Stimulated activated CD4-positive, alpha-beta T cell treated with anti-CD3 and anti-CD28 coated beads, Interleukin-2, amount 100 ng/mL, for 24 hours (primary cell): ENCODE data around the gene GON4L.
"Not testable (repeated sequence)": the region's sequence is repeated elsewhere in the genome, so short reads cannot be mapped to it uniquely, and the experiment has no call there.

Experiments used
- DNase-seq, 2 donors: peaks; one replicate each; pipeline ENCODE4 v3.0.0-alpha.2; 2020

Gene GON4L

GRCh38 chr1:155867766-155868165, 10.8 kb upstream of the GON4L start:
- no peak for DNase-seq

- no peak for DNase-seq
Measured at GRCh38 chr1:155864393-155864792, 7.4 kb upstream of the GON4L start.

GRCh38 chr1:155861896-155862295, 4.9 kb upstream of the GON4L start:
- no peak for DNase-seq

GRCh38 chr1:155860970-155861510, 4.0 kb upstream of the GON4L start:
- DNase-seq: no peak

- DNase-seq: peak; percentile 50 to 57
Measured at GRCh38 chr1:155859881-155860871, 3.2 kb upstream of the GON4L start.

GRCh38 chr1:155859234-155859829, 2.3 kb upstream of the GON4L start, which contains the start of gene SYT11:
Gene SYT11 (plus strand): TSS chr1:155859567. CDS start chr1:155859762, 195 bp downstream.
- DNase-seq: peak; percentile 95 to 97

GRCh38 chr1:155858800-155859233, 1.8 kb upstream of the GON4L start:
- DNase-seq: peak; percentile 31 to 46

- DNase-seq: no peak
Measured at GRCh38 chr1:155856257-155856974, 598 bp downstream of the GON4L start.

GRCh38 chr1:155850345-155850744, 6.7 kb downstream of the GON4L start:
- no peak for DNase-seq

- no peak for DNase-seq
Measured at GRCh38 chr1:155847823-155848529, 9.0 kb downstream of the GON4L start.

- no peak for DNase-seq
Measured at GRCh38 chr1:155844860-155845421, 12.1 kb downstream of the GON4L start.

- no peak for DNase-seq
Measured at GRCh38 chr1:155840386-155840785, 16.6 kb downstream of the GON4L start.

- DNase-seq: no peak
Measured at GRCh38 chr1:155835548-155835947, 21.5 kb downstream of the GON4L start.

- DNase-seq: not testable (repeated sequence)
Measured at GRCh38 chr1:155834927-155835399, 22.1 kb downstream of the GON4L start.

GRCh38 chr1:155834296-155834926, 22.6 kb downstream of the GON4L start:
- no peak for DNase-seq

- no peak for DNase-seq
Measured at GRCh38 chr1:155833665-155834295, 23.2 kb downstream of the GON4L start.

- no peak for DNase-seq
Measured at GRCh38 chr1:155831279-155831976, 25.6 kb downstream of the GON4L start.

- no peak for DNase-seq
Measured at GRCh38 chr1:155827450-155827849, 29.6 kb downstream of the GON4L start.

GRCh38 chr1:155816351-155816750, 40.7 kb downstream of the GON4L start:
- DNase-seq: no peak

GRCh38 chr1:155813672-155814071, 43.3 kb downstream of the GON4L start:
- no peak for DNase-seq
